Sigmoid colon (tissue), 3 donors: ENCODE data around the gene TPBGL.

Source experiments
- POLR2A ChIP-seq, 2 donors: fragments of 450-650 bp; IDR thresholded peaks; one replicate each; pipeline ENCODE4 v1.6.1; 2016; ENCODE audit warnings: antibody characterized with exemption in 2 of 2, mild to moderate bottlenecking in 2 of 2, moderate library complexity in 2 of 2
- TF ChIP-seq, protein P1 (sequence below), 4 experiments: fragments of 450-650 bp in 3 of 4; fragments of 200-600 bp in 1 of 4; IDR thresholded peaks; one replicate each; pipeline ENCODE4 v1.5.1; 2016 to 2019; ENCODE audit warnings: antibody characterized with exemption in 4 of 4, mild to moderate bottlenecking in 3 of 4, moderate library complexity in 2 of 4

DNA sequence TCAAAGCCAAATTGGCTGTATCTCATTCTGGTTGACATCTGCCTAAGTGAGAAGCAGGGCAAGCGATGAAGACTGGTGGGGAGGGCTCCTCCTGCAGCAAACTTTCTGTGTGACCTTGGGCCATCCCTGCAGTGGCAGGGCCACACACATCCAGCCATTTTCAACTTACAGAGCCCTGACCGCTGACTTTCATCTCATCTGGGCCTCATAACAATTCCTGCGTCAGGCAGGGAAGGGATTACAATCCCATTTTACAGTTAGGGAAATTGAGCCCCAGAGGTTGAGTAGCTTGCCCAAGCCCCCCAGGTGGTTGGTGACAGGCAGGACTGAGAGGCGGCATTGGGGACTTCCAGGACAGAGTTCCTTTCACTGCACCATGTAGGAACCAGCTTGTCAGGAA is 21.9 kb downstream of the TPBGL start:
- TF ChIP-seq, protein P1, sequence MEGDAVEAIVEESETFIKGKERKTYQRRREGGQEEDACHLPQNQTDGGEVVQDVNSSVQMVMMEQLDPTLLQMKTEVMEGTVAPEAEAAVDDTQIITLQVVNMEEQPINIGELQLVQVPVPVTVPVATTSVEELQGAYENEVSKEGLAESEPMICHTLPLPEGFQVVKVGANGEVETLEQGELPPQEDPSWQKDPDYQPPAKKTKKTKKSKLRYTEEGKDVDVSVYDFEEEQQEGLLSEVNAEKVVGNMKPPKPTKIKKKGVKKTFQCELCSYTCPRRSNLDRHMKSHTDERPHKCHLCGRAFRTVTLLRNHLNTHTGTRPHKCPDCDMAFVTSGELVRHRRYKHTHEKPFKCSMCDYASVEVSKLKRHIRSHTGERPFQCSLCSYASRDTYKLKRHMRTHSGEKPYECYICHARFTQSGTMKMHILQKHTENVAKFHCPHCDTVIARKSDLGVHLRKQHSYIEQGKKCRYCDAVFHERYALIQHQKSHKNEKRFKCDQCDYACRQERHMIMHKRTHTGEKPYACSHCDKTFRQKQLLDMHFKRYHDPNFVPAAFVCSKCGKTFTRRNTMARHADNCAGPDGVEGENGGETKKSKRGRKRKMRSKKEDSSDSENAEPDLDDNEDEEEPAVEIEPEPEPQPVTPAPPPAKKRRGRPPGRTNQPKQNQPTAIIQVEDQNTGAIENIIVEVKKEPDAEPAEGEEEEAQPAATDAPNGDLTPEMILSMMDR (IDR thresholded peaks at IDR 0.05) = no peak
- TF ChIP-seq POLR2A (IDR thresholded peaks at IDR 0.05) = no peak
